NT2/D1 (cell line): ENCODE data around the gene AK5.
"Not testable (repeated sequence)": the region's sequence is repeated elsewhere in the genome, so short reads cannot be mapped to it uniquely, and the experiment has no call there.

Source experiments
- SUZ12 ChIP-seq: IDR thresholded peaks from 2 replicates; pipeline ENCODE4 v1.6.1; 2011; ENCODE audit not compliant: insufficient read length, insufficient read depth; ENCODE audit errors: extremely low read depth
- YY1 ChIP-seq: IDR thresholded peaks from 2 replicates; pipeline ENCODE4 v1.6.1; 2011; ENCODE audit not compliant: insufficient read length, insufficient read depth
- ZNF274 ChIP-seq: IDR thresholded peaks from 2 replicates; pipeline ENCODE4 v1.6.1; 2011; ENCODE audit warnings: mild to moderate bottlenecking, low read depth, low read length

DNA sequence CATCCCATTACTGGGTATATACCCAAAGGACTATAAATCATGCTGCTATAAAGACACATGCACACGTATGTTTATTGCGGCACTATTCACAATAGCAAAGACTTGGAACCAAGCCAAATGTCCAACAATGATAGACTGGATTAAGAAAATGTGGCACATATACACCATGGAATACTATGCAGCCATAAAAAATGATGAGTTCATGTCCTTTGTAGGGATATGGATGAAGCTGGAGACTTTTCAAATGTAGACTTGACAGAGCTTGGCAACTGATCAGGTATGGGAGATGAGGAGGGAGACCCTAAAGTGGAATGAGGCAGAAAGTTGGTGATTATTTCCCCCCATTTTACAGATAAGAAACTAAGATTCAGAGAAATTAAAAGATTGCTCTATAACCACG, 230.8 kb downstream of the AK5 start:
- TF ChIP-seq YY1, SUZ12, ZNF274: not testable (repeated sequence)
